ENCODE data around the gene NELFCD.

GRCh38 chr20:59026904-59027740 is 46.1 kb downstream of the NELFCD start:
- TF ChIP-seq POLR2A (IDR thresholded peaks at IDR 0.05; ENCODE audit: low read depth, low read length) (no peak), POLR2AphosphoS5 (IDR thresholded peaks at IDR 0.05; ENCODE audit: low read depth, low read length) (no peak)
